Stimulated activated CD8-positive, alpha-beta memory T cell treated with anti-CD3 and anti-CD28 coated beads, Interleukin-7, amount 100 ng/mL, for 1 hour (primary cell): ENCODE data around the gene EIF4G1.
A peak's percentile ranks its signal among the peaks of the same experiment; 100 is the strongest.

ENCODE experiments used
- DNase-seq, 2 donors: peaks; one replicate each; pipeline ENCODE4 v3.0.0-alpha.2; 2020; ENCODE audit warnings: low read depth in 2 of 2

EIF4G1 gene

GRCh38 chr3:184366619-184367289, 52.3 kb downstream of the EIF4G1 start:
- DNase-seq: no peak

DNA sequence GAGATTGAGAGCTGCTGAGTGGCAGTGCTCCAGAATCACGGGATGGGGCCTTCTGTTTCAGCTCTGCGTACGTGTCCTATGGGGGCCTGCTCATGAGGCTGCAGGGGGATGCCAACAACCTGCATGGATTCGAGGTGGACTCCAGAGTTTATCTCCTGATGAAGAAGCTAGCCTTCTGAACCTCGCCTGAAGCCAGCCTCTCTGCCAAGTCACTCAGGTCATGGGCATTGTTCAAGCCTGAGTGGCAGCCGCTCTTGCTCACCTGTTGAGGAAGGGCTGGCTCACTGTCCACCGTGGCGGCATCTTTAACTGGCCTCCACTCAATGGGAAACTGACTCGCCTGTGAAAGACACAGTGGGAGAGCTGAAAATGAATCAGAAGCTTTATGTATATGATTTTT, 53.7 kb downstream of the EIF4G1 start:
- DNase-seq: no peak

GRCh38 chr3:184368586-184369183, 54.3 kb downstream of the EIF4G1 start:
- DNase-seq: no peak

DNA sequence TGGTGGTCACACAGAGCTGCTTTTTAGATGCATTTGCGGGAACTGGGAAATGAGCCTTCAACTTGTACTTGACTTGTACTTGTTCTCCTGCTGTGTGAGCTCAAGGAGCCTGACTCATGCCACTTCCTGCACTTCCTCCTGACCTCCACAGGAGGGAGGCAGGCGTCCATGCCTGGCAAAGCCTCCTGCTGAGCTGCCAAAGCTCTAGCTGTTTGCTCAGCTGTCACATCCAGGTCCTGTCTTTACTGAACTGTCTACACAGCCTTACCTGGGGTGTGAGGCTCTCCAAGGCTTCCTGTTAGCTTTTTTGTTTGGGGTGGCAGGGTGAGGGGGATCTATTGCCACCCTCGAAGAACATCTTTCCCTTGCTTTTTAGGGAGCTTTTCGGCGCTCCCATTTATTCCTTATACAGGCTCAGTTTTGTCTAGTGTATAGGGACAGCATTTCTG, 57.2 kb downstream of the EIF4G1 start:
- DNase-seq: peak in 1 of 2 donors; percentile 33

- no peak for DNase-seq
These were observed 58.0 kb downstream of the EIF4G1 start for GRCh38 chr3:184372296-184372821.

GRCh38 chr3:184372911-184373310, 58.5 kb downstream of the EIF4G1 start:
- DNase-seq: no peak

GRCh38 chr3:184373422-184373821, 59.0 kb downstream of the EIF4G1 start:
- DNase-seq: no peak

- no peak for DNase-seq
These were observed 61.5 kb downstream of the EIF4G1 start for GRCh38 chr3:184375747-184376461.

- no peak for DNase-seq
These were observed 63.0 kb downstream of the EIF4G1 start for GRCh38 chr3:184377374-184377773.

GRCh38 chr3:184377882-184378445, 63.6 kb downstream of the EIF4G1 start, which contains the start of gene THPO:
Gene THPO (minus strand): TSS chr3:184378207. CDS start chr3:184376259, 1,948 bp downstream.
- DNase-seq: no peak

DNA sequence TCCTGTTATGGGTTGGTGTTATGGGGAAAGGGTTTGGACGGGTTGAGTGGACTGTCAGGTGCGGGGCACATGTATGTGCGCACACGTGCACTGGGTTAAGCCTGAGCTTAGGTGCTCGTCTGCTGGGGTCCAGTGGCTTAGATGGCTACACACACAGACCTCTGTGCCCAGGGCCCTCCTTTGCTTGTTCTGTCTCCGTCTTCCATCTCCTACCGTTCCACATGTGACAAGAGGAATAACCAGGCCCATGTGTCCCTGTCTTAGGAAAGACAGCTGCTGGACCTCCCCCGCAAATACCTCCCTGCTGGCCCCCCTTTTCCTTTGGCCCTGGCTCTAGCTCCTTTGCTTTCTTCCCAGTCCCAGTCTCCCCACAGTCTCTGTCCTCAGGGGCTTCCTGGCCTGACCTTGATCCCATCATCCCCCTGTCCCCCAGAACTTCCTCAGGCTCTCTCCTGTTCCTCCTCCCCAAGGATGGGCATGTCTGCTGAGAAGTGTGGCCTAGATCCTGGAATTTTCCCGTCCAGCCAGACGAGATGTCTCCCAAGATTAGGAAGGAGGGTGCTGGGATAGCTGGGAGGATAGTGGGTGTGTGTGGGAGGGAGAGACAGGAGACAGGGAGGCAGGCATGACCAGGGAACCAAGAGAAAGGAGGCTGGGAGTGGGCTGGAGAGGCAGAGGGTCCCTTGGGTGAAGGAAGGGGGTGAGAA, 64.4 kb downstream of the EIF4G1 start:
- no peak for DNase-seq

GRCh38 chr3:184379358-184380184, 65.2 kb downstream of the EIF4G1 start, which contains the start of gene CHRD:
Gene CHRD (plus strand): TSS chr3:184380054. CDS start chr3:184380319, 265 bp downstream.
- DNase-seq: no peak

DNA sequence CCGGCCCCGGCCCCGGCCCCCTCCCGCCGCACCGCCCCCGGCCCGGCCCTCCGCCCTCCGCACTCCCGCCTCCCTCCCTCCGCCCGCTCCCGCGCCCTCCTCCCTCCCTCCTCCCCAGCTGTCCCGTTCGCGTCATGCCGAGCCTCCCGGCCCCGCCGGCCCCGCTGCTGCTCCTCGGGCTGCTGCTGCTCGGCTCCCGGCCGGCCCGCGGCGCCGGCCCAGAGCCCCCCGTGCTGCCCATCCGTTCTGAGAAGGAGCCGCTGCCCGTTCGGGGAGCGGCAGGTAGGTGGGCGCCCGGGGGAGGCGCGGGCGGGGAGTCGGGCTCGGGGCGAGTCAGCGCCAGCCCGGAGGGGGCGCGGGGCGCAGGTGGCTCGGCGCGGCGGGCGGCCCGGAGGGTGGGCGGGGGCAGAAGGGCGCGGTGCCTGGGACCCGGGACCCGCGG, 65.8 kb downstream of the EIF4G1 start:
- DNase-seq: no peak

DNA sequence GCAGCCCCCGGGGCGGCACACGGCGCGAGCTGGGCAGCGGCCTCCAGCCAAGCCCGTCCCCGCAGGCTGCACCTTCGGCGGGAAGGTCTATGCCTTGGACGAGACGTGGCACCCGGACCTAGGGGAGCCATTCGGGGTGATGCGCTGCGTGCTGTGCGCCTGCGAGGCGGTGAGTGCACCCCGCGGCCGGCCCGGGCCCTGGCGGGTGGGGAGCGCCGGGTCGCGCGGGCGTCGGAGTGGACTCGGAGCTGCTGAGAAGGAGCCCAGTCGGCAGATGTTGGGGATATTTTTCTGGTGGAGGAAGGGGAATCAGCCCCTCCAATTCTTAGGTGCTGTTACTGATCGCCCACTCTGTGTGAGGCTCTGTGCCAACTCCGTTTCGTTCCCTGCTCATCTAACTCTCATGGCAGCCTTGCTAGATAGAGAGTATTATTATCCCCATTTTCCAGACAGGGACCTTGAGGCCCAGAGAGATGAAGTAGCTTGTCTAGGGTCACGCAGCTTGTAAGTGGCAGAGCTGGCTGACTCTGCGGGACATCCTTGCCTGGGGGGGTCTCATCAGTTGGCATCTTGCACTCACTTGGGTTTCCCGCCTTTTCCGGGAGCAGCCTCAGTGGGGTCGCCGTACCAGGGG, 66.3 kb downstream of the EIF4G1 start:
- no peak for DNase-seq

DNA sequence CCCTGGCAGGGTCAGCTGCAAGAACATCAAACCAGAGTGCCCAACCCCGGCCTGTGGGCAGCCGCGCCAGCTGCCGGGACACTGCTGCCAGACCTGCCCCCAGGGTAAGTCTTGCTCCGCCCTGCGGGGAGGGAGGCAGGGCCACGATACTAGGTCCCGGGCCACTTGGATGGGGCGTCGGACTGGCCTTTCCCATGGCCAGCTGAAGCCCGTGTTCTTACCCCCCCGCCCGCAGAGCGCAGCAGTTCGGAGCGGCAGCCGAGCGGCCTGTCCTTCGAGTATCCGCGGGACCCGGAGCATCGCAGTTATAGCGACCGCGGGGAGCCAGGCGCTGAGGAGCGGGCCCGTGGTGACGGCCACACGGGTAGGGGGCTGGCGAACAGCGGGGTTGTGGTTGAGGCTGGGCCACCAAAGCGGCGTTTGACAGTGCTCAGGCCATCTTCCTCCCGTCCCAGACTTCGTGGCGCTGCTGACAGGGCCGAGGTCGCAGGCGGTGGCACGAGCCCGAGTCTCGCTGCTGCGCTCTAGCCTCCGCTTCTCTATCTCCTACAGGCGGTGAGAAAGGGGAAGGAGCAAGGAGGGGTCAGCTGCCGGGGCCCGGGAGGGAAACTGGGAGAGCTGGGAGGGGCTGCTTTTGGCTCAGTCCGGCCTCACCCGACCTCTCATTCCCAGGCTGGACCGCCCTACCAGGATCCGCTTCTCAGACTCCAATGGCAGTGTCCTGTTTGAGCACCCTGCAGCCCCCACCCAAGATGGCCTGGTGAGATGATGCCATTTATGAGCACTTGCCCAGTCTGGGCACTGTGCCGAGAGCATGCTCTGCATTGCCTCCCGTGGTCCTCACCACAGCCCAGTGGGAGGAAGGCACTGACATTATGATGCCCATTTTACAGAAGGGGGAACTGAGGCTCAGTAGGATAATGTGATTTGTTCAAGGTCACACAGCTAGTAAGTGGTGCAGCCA, 67.1 kb downstream of the EIF4G1 start:
- DNase-seq: no peak

DNA sequence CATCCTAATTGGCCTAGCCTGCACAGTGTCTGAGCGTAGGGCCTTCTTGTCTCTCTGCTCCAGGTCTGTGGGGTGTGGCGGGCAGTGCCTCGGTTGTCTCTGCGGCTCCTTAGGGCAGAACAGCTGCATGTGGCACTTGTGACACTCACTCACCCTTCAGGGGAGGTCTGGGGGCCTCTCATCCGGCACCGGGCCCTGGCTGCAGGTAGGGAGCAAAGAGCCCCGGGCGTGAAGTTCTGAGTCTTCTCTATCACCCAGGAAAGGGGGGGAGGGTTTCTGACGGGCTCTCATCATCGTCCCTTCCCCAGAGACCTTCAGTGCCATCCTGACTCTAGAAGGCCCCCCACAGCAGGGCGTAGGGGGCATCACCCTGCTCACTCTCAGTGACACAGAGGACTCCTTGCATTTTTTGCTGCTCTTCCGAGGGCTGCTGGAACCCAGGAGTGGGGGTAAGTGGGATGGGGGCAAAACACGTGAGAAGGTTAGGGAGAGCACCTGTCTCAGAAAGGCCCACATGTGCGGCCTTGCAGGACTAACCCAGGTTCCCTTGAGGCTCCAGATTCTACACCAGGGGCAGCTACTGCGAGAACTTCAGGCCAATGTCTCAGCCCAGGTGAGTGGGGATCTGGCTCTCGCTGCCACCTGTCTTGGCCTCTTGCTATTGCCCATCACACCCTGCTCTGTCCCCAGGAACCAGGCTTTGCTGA, 68.1 kb downstream of the EIF4G1 start:
- DNase-seq: no peak

- DNase-seq: no peak
These were observed 68.8 kb downstream of the EIF4G1 start for GRCh38 chr3:184383033-184383740.

DNA sequence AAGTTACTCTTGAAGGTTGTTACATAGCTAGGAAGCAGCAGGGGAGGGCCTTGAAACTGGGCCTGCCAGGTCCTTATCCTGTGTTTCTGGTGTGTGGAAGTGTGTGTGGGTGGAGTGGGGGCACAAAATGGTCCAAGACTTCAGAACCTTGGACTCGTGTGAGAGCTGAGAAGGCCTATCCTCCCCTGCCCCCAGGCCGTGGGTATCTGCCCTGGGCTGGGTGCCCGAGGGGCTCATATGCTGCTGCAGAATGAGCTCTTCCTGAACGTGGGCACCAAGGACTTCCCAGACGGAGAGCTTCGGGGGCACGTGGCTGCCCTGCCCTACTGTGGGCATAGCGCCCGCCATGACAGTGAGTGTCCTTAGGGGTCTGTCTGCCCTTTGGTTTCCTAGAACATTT, 69.9 kb downstream of the EIF4G1 start:
- DNase-seq: no peak
